HepG2 (cell line): ENCODE measurements around the gene MAPK7. TPM values are rescaled to one million over a fixed set of nuclear protein-coding genes. Genes with fewer than 3 reads are reported as not detected.

Source experiments
- DR1 ChIP-seq: sonication (generic); formaldehyde crosslinking; IDR thresholded peaks from 2 replicates; pipeline ENCODE4 v1.8.0; 2021; ENCODE audit warnings: mild to moderate bottlenecking, missing genetic modification reagents, inconsistent platforms
- GPN1 ChIP-seq: sonication (generic); formaldehyde crosslinking; IDR thresholded peaks from 2 replicates; pipeline ENCODE4 v1.5.1; 2020; ENCODE audit warnings: missing genetic modification reagents, borderline replicate concordance
- KAT2B ChIP-seq: fragments of 150-350 bp; IDR thresholded peaks from 2 replicates; pipeline ENCODE4 v1.6.1; 2014; ENCODE audit warnings: low read depth, low read length, borderline replicate concordance
- MLLT10 ChIP-seq: sonication (generic); formaldehyde crosslinking; IDR thresholded peaks from 2 replicates; pipeline ENCODE4 v1.4.0; 2020; ENCODE audit warnings: missing genetic modification reagents
- NFRKB ChIP-seq: fragments of 450-650 bp; IDR thresholded peaks from 2 replicates; pipeline ENCODE4 v1.6.1; 2017
- RCOR2 ChIP-seq: IDR thresholded peaks from 2 replicates; pipeline ENCODE4 v1.6.1; 2016; ENCODE audit warnings: missing biosample characterization, missing genetic modification reagents
- RELA ChIP-seq: sonication (generic); formaldehyde crosslinking; IDR thresholded peaks from 2 replicates; pipeline ENCODE4 v1.4.0; 2020; ENCODE audit warnings: missing genetic modification reagents
- SIX4 ChIP-seq: sonication (generic); formaldehyde crosslinking; IDR thresholded peaks from 2 replicates; pipeline ENCODE4 v1.4.0; 2020; ENCODE audit warnings: missing genetic modification reagents
- SPEN ChIP-seq: sonication (generic); formaldehyde crosslinking; IDR thresholded peaks from 2 replicates; pipeline ENCODE4 v1.5.1; 2020; ENCODE audit warnings: low read depth, mild to moderate bottlenecking, missing genetic modification reagents
- TAF1 ChIP-seq: sonication (generic); formaldehyde crosslinking; IDR thresholded peaks from 2 replicates; pipeline ENCODE4 v1.4.0; 2020; ENCODE audit warnings: missing genetic modification reagents
- TCF7L2 ChIP-seq: IDR thresholded peaks from 2 replicates; pipeline ENCODE4 v1.6.1; 2011; ENCODE audit warnings: mild to moderate bottlenecking, low read depth, low read length, moderate library complexity
- ZFX ChIP-seq: sonication (generic); formaldehyde crosslinking; IDR thresholded peaks from 2 replicates; pipeline ENCODE4 v1.4.0; 2020; ENCODE audit warnings: mild to moderate bottlenecking, low read depth, missing genetic modification reagents, moderate library complexity
- ZNF205 ChIP-seq: IDR thresholded peaks from 2 replicates; pipeline ENCODE4 v1.6.1; 2018; ENCODE audit warnings: missing biosample characterization, missing genetic modification reagents
- ZNF501 ChIP-seq: sonication (generic); formaldehyde crosslinking; IDR thresholded peaks from 2 replicates; pipeline ENCODE4 v1.5.1; 2020; ENCODE audit warnings: mild to moderate bottlenecking, moderate library complexity, missing genetic modification reagents
- ZNF547 ChIP-seq: sonication (generic); formaldehyde crosslinking; IDR thresholded peaks from 2 replicates; pipeline ENCODE4 v1.5.1; 2020; ENCODE audit warnings: mild to moderate bottlenecking, missing genetic modification reagents
- ZNF562 ChIP-seq: sonication (generic); formaldehyde crosslinking; IDR thresholded peaks from 2 replicates; pipeline ENCODE4 v1.8.0; 2022; ENCODE audit warnings: missing genetic modification reagents, borderline replicate concordance
- ZNF615 ChIP-seq: sonication (generic); formaldehyde crosslinking; IDR thresholded peaks from 2 replicates; pipeline ENCODE4 v1.5.0; 2020; ENCODE audit warnings: mild to moderate bottlenecking, missing genetic modification reagents, borderline replicate concordance
- ZNF7 ChIP-seq: IDR thresholded peaks from 2 replicates; pipeline ENCODE4 v1.6.1; 2016; ENCODE audit warnings: missing biosample characterization, missing genetic modification reagents
- ZNF792 ChIP-seq: IDR thresholded peaks from 2 replicates; pipeline ENCODE4 v1.6.1; 2016
- ZNF883 ChIP-seq: sonication (generic); formaldehyde crosslinking; IDR thresholded peaks from 2 replicates; pipeline ENCODE4 v1.5.1; 2020; ENCODE audit warnings: mild to moderate bottlenecking, missing genetic modification reagents; ENCODE audit errors: not compliant biosample characterization
- polyA plus RNA-seq, 8 experiments: library from polyadenylated mRNA; depleted of rRNA in 3 of 8; stranded (reverse) in 7 of 8; unstranded in 1 of 8; fragments of >200 nt; fragmentation: Illumina TruSeq in 4 of 8; extraction: Trizol in 4 of 8; gene quantifications; 2 replicates each; pipeline versions ENCODE4 v1.2.1 to v1.2.3, GENCODE V29; 2011 to 2016; ENCODE audit warnings: low read depth in 4 of 8, missing spikeins in 1 of 8, mixed read lengths in 1 of 8; ENCODE audit not compliant: insufficient read depth in 1 of 8
- total RNA-seq, 5 experiments: library from RNA; depleted of rRNA; stranded (reverse); fragments of >200 nt; fragmentation: Illumina TruSeq; extraction: Trizol; gene quantifications; 2 replicates each; pipeline ENCODE4 v1.2.3, GENCODE V29; 2016; ENCODE audit warnings: low read depth in 1 of 5
- TF ChIP-seq, protein P1 (sequence below): sonication (generic); formaldehyde crosslinking; IDR thresholded peaks from 2 replicates; pipeline ENCODE4 v1.4.0; 2020; ENCODE audit warnings: missing genetic modification reagents
- TF ChIP-seq, protein P2 (sequence below): sonication (generic); formaldehyde crosslinking; IDR thresholded peaks from 2 replicates; pipeline ENCODE4 v1.4.0; 2020; ENCODE audit warnings: missing genetic modification reagents, low read depth, mild to moderate bottlenecking, borderline replicate concordance
- TF ChIP-seq, protein P3 (sequence below): sonication (generic); formaldehyde crosslinking; IDR thresholded peaks from 2 replicates; pipeline ENCODE4 v1.4.0; 2020; ENCODE audit warnings: mild to moderate bottlenecking, missing genetic modification reagents

The MAPK7 gene
- total and polyA plus RNA-seq, 2 of the 13 experiments (the other 11 are each of a cell fraction or from before 2014, with no cell fraction given), result 2.9 to 5.9 TPM

DNA sequence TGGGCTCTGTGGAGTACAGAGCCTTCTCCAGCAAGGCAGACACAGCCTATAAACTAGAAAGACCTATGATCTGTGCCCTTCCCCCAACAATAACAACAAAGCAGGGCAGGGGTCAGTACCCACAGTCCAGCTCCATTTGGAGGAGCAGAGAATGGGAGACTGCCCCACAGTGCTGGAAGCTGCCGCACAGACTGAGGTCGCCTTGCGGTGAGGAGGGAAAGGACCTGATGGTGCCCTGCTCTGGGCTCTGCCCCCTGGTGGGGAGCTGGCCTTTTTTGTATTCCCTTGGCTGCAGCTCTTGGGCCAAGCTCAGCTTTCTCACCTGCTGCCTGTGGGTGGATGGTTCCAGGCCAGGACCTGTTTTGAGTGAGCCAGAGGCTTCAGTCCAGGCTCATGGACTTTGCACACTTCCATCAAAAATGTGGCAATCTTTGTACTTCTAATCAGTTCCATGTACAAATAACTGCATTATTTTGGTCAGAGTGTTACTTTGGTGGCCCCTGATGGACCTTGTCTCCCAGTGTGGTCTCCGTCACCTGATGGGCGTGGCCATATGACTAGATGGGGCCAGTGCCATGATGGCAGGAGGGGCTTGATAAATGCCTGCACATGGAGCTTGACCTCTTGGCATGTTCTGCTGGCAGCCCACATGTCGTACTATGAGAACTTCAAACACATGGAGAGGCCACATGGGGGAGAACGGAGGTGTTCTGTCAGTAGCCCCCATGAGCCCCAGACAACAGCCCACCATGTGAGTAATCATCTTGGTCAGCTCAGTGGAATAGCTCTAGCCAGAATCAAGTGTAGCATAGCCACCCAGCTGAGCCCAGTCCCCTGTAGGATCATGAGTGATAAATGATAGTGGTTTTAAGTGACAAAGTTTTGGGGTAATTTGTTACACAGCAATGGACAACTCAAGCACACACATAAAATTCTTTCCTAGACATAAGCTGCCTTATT lies 40.0 kb upstream of the MAPK7 start (continued):
- TF ChIP-seq ZNF547 (peak; percentile 77; the same call in 1 of the 2 replicates), DR1 (CRISPR knock-in tag) (peak; percentile 32; the same call in 1 of the 2 replicates), SPEN (CRISPR knock-in tag) (peak; percentile 49; the same call in 1 of the 2 replicates), RELA (CRISPR knock-in tag) (peak; percentile 50), ZNF562 (CRISPR knock-in tag) (no peak), KAT2B (no peak), MLLT10 (CRISPR knock-in tag) (no peak), ZNF205 (CRISPR knock-in tag) (no peak; the same call in 1 of the 2 replicates), ZNF615 (no peak), SIX4 (CRISPR knock-in tag) (no peak), ZNF883 (CRISPR knock-in tag) (peak; percentile 71), ZNF7 (CRISPR knock-in tag) (no peak), NFRKB (no peak), TCF7L2 (no peak), ZFX (CRISPR knock-in tag) (peak; percentile 66; the same call in 1 of the 2 replicates), TAF1 (CRISPR knock-in tag) (peak; percentile 22; the same call in 1 of the 2 replicates), ZNF501 (CRISPR knock-in tag) (peak; percentile 78), RCOR2 (peak; percentile 75; the same call in 1 of the 2 replicates), ZNF792 (CRISPR knock-in tag) (peak; percentile 89), GPN1 (CRISPR knock-in tag) (no peak)
- TF ChIP-seq, protein P1, sequence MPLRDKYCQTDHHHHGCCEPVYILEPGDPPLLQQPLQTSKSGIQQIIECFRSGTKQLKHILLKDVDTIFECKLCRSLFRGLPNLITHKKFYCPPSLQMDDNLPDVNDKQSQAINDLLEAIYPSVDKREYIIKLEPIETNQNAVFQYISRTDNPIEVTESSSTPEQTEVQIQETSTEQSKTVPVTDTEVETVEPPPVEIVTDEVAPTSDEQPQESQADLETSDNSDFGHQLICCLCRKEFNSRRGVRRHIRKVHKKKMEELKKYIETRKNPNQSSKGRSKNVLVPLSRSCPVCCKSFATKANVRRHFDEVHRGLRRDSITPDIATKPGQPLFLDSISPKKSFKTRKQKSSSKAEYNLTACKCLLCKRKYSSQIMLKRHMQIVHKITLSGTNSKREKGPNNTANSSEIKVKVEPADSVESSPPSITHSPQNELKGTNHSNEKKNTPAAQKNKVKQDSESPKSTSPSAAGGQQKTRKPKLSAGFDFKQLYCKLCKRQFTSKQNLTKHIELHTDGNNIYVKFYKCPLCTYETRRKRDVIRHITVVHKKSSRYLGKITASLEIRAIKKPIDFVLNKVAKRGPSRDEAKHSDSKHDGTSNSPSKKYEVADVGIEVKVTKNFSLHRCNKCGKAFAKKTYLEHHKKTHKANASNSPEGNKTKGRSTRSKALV (CRISPR knock-in tag), result 0 out of 2 replicates have a peak, but pooled peaks have one; percentile 39
- TF ChIP-seq, protein P2, sequence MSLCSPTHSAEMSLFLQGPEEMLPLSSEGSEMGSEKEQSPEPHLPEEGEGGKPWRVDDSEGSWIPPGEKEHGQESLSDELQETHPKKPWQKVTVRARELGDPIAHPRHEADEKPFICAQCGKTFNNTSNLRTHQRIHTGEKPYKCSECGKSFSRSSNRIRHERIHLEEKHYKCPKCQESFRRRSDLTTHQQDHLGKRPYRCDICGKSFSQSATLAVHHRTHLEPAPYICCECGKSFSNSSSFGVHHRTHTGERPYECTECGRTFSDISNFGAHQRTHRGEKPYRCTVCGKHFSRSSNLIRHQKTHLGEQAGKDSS, result peak; percentile 54; the same call in 1 of the 2 replicates
- TF ChIP-seq, protein P3, sequence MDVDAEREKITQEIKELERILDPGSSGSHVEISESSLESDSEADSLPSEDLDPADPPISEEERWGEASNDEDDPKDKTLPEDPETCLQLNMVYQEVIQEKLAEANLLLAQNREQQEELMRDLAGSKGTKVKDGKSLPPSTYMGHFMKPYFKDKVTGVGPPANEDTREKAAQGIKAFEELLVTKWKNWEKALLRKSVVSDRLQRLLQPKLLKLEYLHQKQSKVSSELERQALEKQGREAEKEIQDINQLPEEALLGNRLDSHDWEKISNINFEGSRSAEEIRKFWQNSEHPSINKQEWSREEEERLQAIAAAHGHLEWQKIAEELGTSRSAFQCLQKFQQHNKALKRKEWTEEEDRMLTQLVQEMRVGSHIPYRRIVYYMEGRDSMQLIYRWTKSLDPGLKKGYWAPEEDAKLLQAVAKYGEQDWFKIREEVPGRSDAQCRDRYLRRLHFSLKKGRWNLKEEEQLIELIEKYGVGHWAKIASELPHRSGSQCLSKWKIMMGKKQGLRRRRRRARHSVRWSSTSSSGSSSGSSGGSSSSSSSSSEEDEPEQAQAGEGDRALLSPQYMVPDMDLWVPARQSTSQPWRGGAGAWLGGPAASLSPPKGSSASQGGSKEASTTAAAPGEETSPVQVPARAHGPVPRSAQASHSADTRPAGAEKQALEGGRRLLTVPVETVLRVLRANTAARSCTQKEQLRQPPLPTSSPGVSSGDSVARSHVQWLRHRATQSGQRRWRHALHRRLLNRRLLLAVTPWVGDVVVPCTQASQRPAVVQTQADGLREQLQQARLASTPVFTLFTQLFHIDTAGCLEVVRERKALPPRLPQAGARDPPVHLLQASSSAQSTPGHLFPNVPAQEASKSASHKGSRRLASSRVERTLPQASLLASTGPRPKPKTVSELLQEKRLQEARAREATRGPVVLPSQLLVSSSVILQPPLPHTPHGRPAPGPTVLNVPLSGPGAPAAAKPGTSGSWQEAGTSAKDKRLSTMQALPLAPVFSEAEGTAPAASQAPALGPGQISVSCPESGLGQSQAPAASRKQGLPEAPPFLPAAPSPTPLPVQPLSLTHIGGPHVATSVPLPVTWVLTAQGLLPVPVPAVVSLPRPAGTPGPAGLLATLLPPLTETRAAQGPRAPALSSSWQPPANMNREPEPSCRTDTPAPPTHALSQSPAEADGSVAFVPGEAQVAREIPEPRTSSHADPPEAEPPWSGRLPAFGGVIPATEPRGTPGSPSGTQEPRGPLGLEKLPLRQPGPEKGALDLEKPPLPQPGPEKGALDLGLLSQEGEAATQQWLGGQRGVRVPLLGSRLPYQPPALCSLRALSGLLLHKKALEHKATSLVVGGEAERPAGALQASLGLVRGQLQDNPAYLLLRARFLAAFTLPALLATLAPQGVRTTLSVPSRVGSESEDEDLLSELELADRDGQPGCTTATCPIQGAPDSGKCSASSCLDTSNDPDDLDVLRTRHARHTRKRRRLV (CRISPR knock-in tag), result no peak
